Kasumi-1 (cell line): ENCODE results near the gene C4A.
"Not testable (repeated sequence)": the region's sequence is repeated elsewhere in the genome, so short reads cannot be mapped to it uniquely, and the experiment has no call there.

Source experiments
- DNase-seq, 2 experiments: peaks; one replicate each; lab custom pipeline; 2025; lab: John Stamatoyannopoulos, UW

The C4A gene

DNA sequence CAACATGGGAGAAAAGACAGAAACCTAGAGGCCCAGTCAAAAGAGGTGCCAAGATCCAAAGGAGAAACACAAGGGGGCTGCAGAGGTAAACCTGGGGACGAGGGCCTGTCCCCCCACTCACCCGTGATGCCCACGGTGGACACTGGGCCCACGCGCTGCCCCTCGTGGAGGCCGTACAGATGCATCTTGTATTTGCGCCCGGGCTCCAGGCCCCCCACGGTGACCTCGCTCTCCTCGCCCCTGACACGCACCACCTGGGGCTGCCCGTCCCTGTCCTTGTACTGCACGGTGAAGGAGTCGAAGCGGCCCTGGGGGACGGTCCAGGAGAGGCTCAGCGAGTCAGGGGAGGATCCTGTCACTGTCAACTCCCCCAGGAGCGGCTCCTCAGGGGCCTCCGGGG, 67.3 kb downstream of the C4A start:
- DNase-seq = not testable (repeated sequence)

GRCh38 chr6:32049736-32050135, 67.9 kb downstream of the C4A start:
- DNase-seq = not testable (repeated sequence)

DNA sequence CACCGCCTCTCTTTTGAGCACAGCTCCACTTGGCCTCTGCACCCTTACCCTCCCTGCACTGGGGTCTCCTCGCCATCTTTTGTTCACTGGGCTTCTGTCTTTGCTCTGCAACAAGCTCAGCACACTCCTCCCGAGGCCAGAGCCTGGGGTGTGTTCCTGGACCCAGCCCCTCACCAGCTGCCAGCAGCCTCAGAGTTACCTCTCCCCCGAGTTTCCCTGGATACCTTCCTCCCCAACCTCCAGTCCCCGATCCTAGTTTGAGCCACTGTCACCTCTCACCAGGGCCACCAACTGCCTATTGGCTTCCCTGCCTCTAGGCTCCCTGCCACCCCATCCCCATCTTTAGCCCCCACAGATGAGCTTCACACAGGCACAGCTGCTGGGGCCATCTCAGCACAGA, 68.7 kb downstream of the C4A start:
- DNase-seq = no peak
